HepG2 (cell line): ENCODE data around the gene DDRGK1. TPM values are rescaled to one million over a fixed set of nuclear protein-coding genes. Genes with fewer than 3 reads are reported as not detected.
A peak's percentile ranks its signal among the peaks of the same experiment; 100 is the strongest.

Experiments
- E2F5 ChIP-seq: sonication (generic); formaldehyde crosslinking; conservative IDR thresholded peaks from 2 replicates; pipeline ENCODE4 v1.4.0; 2020; ENCODE audit warnings: missing genetic modification reagents
- HMGA1 ChIP-seq: sonication (generic); formaldehyde crosslinking; conservative IDR thresholded peaks from 2 replicates; pipeline ENCODE4 v1.4.0; 2020; ENCODE audit warnings: missing genetic modification reagents
- KIAA2018 ChIP-seq: sonication (generic); formaldehyde crosslinking; IDR thresholded peaks from 2 replicates; pipeline ENCODE4 v1.5.0; 2020; ENCODE audit warnings: mild to moderate bottlenecking, missing genetic modification reagents, borderline replicate concordance
- NBN ChIP-seq: fragments of 450-650 bp; conservative IDR thresholded peaks from 2 replicates; pipeline ENCODE4 v1.6.1; 2017
- NFKB2 ChIP-seq: sonication (generic); formaldehyde crosslinking; IDR thresholded peaks from 2 replicates; pipeline ENCODE4 v1.4.0; 2020; ENCODE audit warnings: missing genetic modification reagents, borderline replicate concordance
- NR2C2 ChIP-seq: sonication (generic); formaldehyde crosslinking; IDR thresholded peaks from 2 replicates; pipeline ENCODE4 v1.4.0; 2020; ENCODE audit warnings: missing genetic modification reagents, mild to moderate bottlenecking, moderate library complexity, borderline replicate concordance
- PAWR ChIP-seq: sonication (generic); formaldehyde crosslinking; IDR thresholded peaks from 2 replicates; pipeline ENCODE4 v1.4.0; 2020; ENCODE audit warnings: missing genetic modification reagents, mild to moderate bottlenecking, borderline replicate concordance
- POLR2A ChIP-seq, 2 experiments: IDR thresholded peaks; 2 replicates each; pipeline ENCODE4 v1.6.1; 2011; ENCODE audit warnings: low read depth in 2 of 2, low read length in 2 of 2, mild to moderate bottlenecking in 1 of 2, moderate library complexity in 1 of 2; ENCODE audit not compliant: insufficient read depth in 1 of 2
- RBM22 ChIP-seq: fragments of 200-400 bp; formaldehyde crosslinking; optimal IDR thresholded peaks from 2 replicates; pipeline ENCODE3; 2017; ENCODE audit warnings: mild to moderate bottlenecking, low read length, moderate library complexity
- RXRB ChIP-seq: IDR thresholded peaks from 2 replicates; pipeline ENCODE4 v1.6.1; 2016; ENCODE audit warnings: borderline replicate concordance, missing genetic modification reagents, missing compliant biosample characterization
- ZNF160 ChIP-seq: sonication (generic); formaldehyde crosslinking; IDR thresholded peaks from 2 replicates; pipeline ENCODE4 v1.8.0; 2022; ENCODE audit warnings: mild to moderate bottlenecking, inconsistent platforms, missing genetic modification reagents
- ZNF30 ChIP-seq: sonication (generic); formaldehyde crosslinking; IDR thresholded peaks from 2 replicates; pipeline ENCODE4 v1.5.0; 2020; ENCODE audit warnings: mild to moderate bottlenecking, missing genetic modification reagents
- ZNF350 ChIP-seq: sonication (generic); formaldehyde crosslinking; IDR thresholded peaks from 2 replicates; pipeline ENCODE4 v1.4.0; 2020; ENCODE audit warnings: mild to moderate bottlenecking, low read depth, missing genetic modification reagents, borderline replicate concordance
- ZNF530 ChIP-seq: sonication (generic); formaldehyde crosslinking; IDR thresholded peaks from 2 replicates; pipeline ENCODE4 v1.5.0; 2020; ENCODE audit warnings: low read depth, mild to moderate bottlenecking, missing genetic modification reagents
- ZNF660 ChIP-seq: sonication (generic); formaldehyde crosslinking; IDR thresholded peaks from 2 replicates; pipeline ENCODE4 v1.5.1; 2020; ENCODE audit warnings: mild to moderate bottlenecking, low read depth, missing genetic modification reagents, borderline replicate concordance
- ZNF816 ChIP-seq: sonication (generic); formaldehyde crosslinking; IDR thresholded peaks from 2 replicates; pipeline ENCODE4 v1.8.0; 2022; ENCODE audit warnings: missing genetic modification reagents, mild to moderate bottlenecking, borderline replicate concordance
- polyA plus RNA-seq, 8 experiments: library from polyadenylated mRNA; depleted of rRNA in 3 of 8; stranded (reverse) in 7 of 8; unstranded in 1 of 8; fragments of >200 nt; fragmentation: Illumina TruSeq in 4 of 8; extraction: Trizol in 4 of 8; gene quantifications; 2 replicates each; pipeline versions ENCODE4 v1.2.1 to v1.2.3, GENCODE V29; 2011 to 2016; ENCODE audit warnings: low read depth in 4 of 8, missing spikeins in 1 of 8, mixed read lengths in 1 of 8; ENCODE audit not compliant: insufficient read depth in 1 of 8
- total RNA-seq, 5 experiments: library from RNA; depleted of rRNA; stranded (reverse); fragments of >200 nt; fragmentation: Illumina TruSeq; extraction: Trizol; gene quantifications; 2 replicates each; pipeline ENCODE4 v1.2.3, GENCODE V29; 2016; ENCODE audit warnings: low read depth in 1 of 5
- TF ChIP-seq, protein P1 (sequence below): sonication (generic); formaldehyde crosslinking; IDR thresholded peaks from 2 replicates; pipeline ENCODE4 v1.5.1; 2020; ENCODE audit warnings: mild to moderate bottlenecking, missing genetic modification reagents, moderate library complexity

The DDRGK1 gene
- total and polyA plus RNA-seq, 2 of the 13 experiments (the other 11 are each of a cell fraction or from before 2014, with no cell fraction given), result 96.7 to 149 TPM

- no peak for TF ChIP-seq KIAA2018 (CRISPR knock-in tag)
- TF ChIP-seq ZNF530 (CRISPR knock-in tag), result no peak
- TF ChIP-seq HMGA1 (CRISPR knock-in tag), result no peak
- TF ChIP-seq ZNF30 (CRISPR knock-in tag), result peak; percentile 85; the same call in 1 of the 2 replicates
- TF ChIP-seq NBN, result no peak
- peak; percentile 55; the same call in 1 of the 2 replicates for TF ChIP-seq ZNF816 (CRISPR knock-in tag)
- peak; percentile 95; the same call in 1 of the 2 replicates for TF ChIP-seq NFKB2 (CRISPR knock-in tag)
- TF ChIP-seq RBM22, result no peak
- TF ChIP-seq, protein P1, sequence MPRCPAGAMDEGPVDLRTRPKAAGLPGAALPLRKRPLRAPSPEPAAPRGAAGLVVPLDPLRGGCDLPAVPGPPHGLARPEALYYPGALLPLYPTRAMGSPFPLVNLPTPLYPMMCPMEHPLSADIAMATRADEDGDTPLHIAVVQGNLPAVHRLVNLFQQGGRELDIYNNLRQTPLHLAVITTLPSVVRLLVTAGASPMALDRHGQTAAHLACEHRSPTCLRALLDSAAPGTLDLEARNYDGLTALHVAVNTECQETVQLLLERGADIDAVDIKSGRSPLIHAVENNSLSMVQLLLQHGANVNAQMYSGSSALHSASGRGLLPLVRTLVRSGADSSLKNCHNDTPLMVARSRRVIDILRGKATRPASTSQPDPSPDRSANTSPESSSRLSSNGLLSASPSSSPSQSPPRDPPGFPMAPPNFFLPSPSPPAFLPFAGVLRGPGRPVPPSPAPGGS, result peak; percentile 43; the same call in 1 of the 2 replicates
- TF ChIP-seq RXRB, result peak; percentile 35; the same call in 1 of the 2 replicates
- peak; percentile 54; the same call in 1 of the 2 replicates for TF ChIP-seq NR2C2
- TF ChIP-seq ZNF350 (CRISPR knock-in tag), result peak; percentile 74; the same call in 1 of the 2 replicates
- TF ChIP-seq POLR2A (IDR thresholded peaks at IDR 0.05; ENCODE audit: insufficient read depth in 1 of 2, low read depth in 2 of 2, low read length in 2 of 2), result peak; percentile 65 to 68
- TF ChIP-seq ZNF660, result 0 out of 2 replicates have a peak, but pooled peaks have one; percentile 59
- TF ChIP-seq PAWR (CRISPR knock-in tag), result no peak
- no peak; the same call in 1 of the 2 replicates for TF ChIP-seq E2F5
- peak; percentile 70; the same call in 1 of the 2 replicates for TF ChIP-seq ZNF160 (CRISPR knock-in tag)
Observed at GRCh38 chr20:3168079-3168828, 36.2 kb downstream of the DDRGK1 start (continued).
